ENCODE results near the gene FHL2.

Gene FHL2

GRCh38 chr2:105321875-105322646 is 76.8 kb downstream of the FHL2 start:
- no peak for TF ChIP-seq GATA3 (IDR thresholded peaks at IDR 0.05; ENCODE audit: low read depth, low read length)
- TF ChIP-seq GATA2 (IDR thresholded peaks at IDR 0.05; ENCODE audit: low read depth, low read length) = no peak

- TF ChIP-seq GATA3 (IDR thresholded peaks at IDR 0.05; ENCODE audit: low read depth, low read length) = no peak
- TF ChIP-seq GATA2 (IDR thresholded peaks at IDR 0.05; ENCODE audit: low read depth, low read length) = no peak
Measured at GRCh38 chr2:105320651-105321215, 78.1 kb downstream of the FHL2 start.

- TF ChIP-seq GATA2 (IDR thresholded peaks at IDR 0.05; ENCODE audit: low read depth, low read length) = no peak
Measured at GRCh38 chr2:105317937-105318336, 80.9 kb downstream of the FHL2 start.

- TF ChIP-seq GATA2 (IDR thresholded peaks at IDR 0.05; ENCODE audit: low read depth, low read length) (no peak), GATA3 (IDR thresholded peaks at IDR 0.05; ENCODE audit: low read depth, low read length) (no peak)
Measured at GRCh38 chr2:105315314-105315713, 83.5 kb downstream of the FHL2 start.

- TF ChIP-seq GATA3 (IDR thresholded peaks at IDR 0.05; ENCODE audit: low read depth, low read length) = no peak
- no peak for TF ChIP-seq GATA2 (IDR thresholded peaks at IDR 0.05; ENCODE audit: low read depth, low read length)
Measured at GRCh38 chr2:105313877-105314276, 85.0 kb downstream of the FHL2 start.

All from SH-SY5Y (cell line).